Measurements from ENCODE around the gene AUTS2. TPM values are rescaled to one million over a fixed set of nuclear protein-coding genes. Genes with fewer than 3 reads are reported as not detected.

The AUTS2 gene
- total RNA-seq, 1 donor from 2014 or later, result 9.9 TPM

DNA sequence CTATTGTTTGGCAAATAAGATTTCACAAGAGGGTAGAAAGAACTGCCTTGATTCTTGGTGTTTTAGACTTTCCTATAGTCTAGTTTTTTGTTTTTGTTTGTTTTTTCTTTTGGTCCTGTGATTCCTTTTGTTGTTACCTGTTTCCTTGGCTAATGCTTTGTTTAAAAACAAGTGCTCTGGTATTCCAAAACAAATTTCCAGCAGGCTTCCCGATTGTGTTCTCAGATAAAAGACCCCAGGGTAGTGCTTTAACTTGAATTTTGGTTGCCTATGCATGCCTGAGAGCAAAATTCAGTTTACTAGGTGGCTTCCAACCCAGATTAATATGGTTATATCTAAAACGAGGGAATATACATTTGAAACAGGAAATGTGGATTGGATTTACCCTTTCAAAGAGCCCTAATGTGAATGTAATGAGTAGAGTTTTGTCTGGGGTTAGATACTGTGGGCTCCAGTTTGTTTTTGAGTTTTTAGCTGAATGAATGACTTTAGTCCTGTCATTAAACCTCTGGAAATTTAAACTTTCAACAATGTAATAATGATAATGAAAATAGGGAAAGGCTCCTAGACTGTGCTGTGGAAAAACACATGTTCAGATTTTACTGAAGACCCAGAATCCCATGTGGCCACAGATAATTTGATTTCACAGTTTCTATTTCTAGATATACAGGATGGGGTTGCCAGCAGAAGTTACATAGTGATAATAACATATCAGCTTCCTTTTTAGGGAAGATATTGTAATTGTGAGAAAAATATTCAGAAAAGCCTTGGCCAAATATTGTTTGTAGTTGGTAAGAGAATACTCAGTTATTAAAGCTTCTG, 23.9 kb downstream of the AUTS2 start:
- no peaks in the 10 kb centered on the region for H3K36me3 ChIP-seq (ENCODE audit: control insufficient read depth, insufficient read depth, low read length)
- H3K27me3 ChIP-seq (ENCODE audit: control insufficient read depth, insufficient read depth, low read length), result no peaks in the 10 kb centered on the region
- no peak for DNase-seq (ENCODE audit: low read depth)
- TF ChIP-seq, protein P1, sequence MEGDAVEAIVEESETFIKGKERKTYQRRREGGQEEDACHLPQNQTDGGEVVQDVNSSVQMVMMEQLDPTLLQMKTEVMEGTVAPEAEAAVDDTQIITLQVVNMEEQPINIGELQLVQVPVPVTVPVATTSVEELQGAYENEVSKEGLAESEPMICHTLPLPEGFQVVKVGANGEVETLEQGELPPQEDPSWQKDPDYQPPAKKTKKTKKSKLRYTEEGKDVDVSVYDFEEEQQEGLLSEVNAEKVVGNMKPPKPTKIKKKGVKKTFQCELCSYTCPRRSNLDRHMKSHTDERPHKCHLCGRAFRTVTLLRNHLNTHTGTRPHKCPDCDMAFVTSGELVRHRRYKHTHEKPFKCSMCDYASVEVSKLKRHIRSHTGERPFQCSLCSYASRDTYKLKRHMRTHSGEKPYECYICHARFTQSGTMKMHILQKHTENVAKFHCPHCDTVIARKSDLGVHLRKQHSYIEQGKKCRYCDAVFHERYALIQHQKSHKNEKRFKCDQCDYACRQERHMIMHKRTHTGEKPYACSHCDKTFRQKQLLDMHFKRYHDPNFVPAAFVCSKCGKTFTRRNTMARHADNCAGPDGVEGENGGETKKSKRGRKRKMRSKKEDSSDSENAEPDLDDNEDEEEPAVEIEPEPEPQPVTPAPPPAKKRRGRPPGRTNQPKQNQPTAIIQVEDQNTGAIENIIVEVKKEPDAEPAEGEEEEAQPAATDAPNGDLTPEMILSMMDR (IDR thresholded peaks at IDR 0.05; ENCODE audit: insufficient read depth, low read length, poor library complexity, severe bottlenecking), result no peak
- no peak overlapping the region for H3K4me3 ChIP-seq (ENCODE audit: low read depth, low read length)

GRCh38 chr7:69622960-69623359, 24.7 kb downstream of the AUTS2 start:
- H3K4me3 ChIP-seq (ENCODE audit: low read depth, low read length), result no peak overlapping the region
- no peaks in the 10 kb centered on the region for H3K36me3 ChIP-seq (ENCODE audit: control insufficient read depth, insufficient read depth, low read length)
- TF ChIP-seq, protein P1 (IDR thresholded peaks at IDR 0.05; ENCODE audit: insufficient read depth, low read length, poor library complexity, severe bottlenecking), result no peak
- no peaks in the 10 kb centered on the region for H3K27me3 ChIP-seq (ENCODE audit: control insufficient read depth, insufficient read depth, low read length)
- DNase-seq (ENCODE audit: low read depth), result no peak

GRCh38 chr7:69624435-69625230, 26.4 kb downstream of the AUTS2 start:
- TF ChIP-seq, protein P1 (IDR thresholded peaks at IDR 0.05; ENCODE audit: insufficient read depth, low read length, poor library complexity, severe bottlenecking), result no peak
- DNase-seq (ENCODE audit: low read depth), result no peak
- Histone ChIP-seq H3K27me3 (ENCODE audit: control insufficient read depth, insufficient read depth, low read length) (no peaks in the 10 kb centered on the region), H3K4me3 (ENCODE audit: low read depth, low read length) (no peak overlapping the region), H3K36me3 (ENCODE audit: control insufficient read depth, insufficient read depth, low read length) (no peaks in the 10 kb centered on the region)

- no peak for DNase-seq (ENCODE audit: low read depth)
- TF ChIP-seq, protein P1 (IDR thresholded peaks at IDR 0.05; ENCODE audit: insufficient read depth, low read length, poor library complexity, severe bottlenecking), result no peak
- Histone ChIP-seq H3K4me3 (ENCODE audit: low read depth, low read length) (no peak overlapping the region), H3K27me3 (ENCODE audit: control insufficient read depth, insufficient read depth, low read length) (no peaks in the 10 kb centered on the region), H3K36me3 (ENCODE audit: control insufficient read depth, insufficient read depth, low read length) (no peaks in the 10 kb centered on the region)
Measured at GRCh38 chr7:69625238-69625637, 27.0 kb downstream of the AUTS2 start.

DNA sequence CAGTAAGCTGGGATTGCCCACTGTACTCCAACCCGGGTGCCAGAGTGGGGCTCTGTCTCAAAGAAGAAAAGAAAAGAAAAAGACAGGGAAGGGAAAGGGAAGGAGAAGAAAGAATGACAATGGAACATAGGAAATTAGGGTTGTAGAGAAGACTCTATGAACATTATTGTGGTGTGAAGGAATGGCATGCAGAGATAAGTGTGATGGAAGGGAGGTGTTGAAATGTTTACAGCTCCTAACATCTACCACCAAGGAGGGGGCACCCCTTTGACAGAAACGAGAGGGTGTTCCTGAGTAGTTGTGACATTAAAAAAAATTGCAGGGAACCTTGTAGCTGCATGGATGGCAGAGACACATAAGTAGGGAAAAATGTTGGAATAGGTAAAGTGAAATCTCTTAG, 27.5 kb downstream of the AUTS2 start:
- no peaks in the 10 kb centered on the region for H3K36me3 ChIP-seq (ENCODE audit: control insufficient read depth, insufficient read depth, low read length)
- no peak for DNase-seq (ENCODE audit: low read depth)
- H3K4me3 ChIP-seq (ENCODE audit: low read depth, low read length), result no peak overlapping the region
- TF ChIP-seq, protein P1 (IDR thresholded peaks at IDR 0.05; ENCODE audit: insufficient read depth, low read length, poor library complexity, severe bottlenecking), result no peak
- no peaks in the 10 kb centered on the region for H3K27me3 ChIP-seq (ENCODE audit: control insufficient read depth, insufficient read depth, low read length)

Measured in kidney epithelial cell (primary cell).